SK-N-SH treated with all-trans-retinoic acid at 6 μM for 48 hours (cell line): ENCODE data around the gene POU3F2.

ENCODE experiments used
- ATAC-seq: fragments of 200-7000 bp; cut with Tn5 transposase; 3 replicates; pipeline ENCODE4 v1.9.1; 2020; ENCODE audit warnings: mild to moderate bottlenecking, moderate library complexity
- ARNTL ChIP-seq: fragments of 450-650 bp; formaldehyde crosslinking; IDR thresholded peaks from 2 replicates; pipeline ENCODE4 v1.5.0; 2020; ENCODE audit warnings: low read depth, mild to moderate bottlenecking, moderate library complexity, borderline replicate concordance
- CREB5 ChIP-seq: fragments of 250-450 bp; sonication (Bioruptor Pico); IDR thresholded peaks from 2 replicates; pipeline ENCODE4 v1.5.1; 2020; ENCODE audit warnings: low read depth, mild to moderate bottlenecking, moderate library complexity
- CSDC2 ChIP-seq: fragments of 250-450 bp; sonication (Bioruptor Pico); IDR thresholded peaks from 2 replicates; pipeline ENCODE4 v1.5.0; 2020; ENCODE audit warnings: mild to moderate bottlenecking, moderate library complexity
- CSRNP3 ChIP-seq: fragments of 250-450 bp; sonication (Bioruptor Pico); IDR thresholded peaks from 2 replicates; pipeline ENCODE4 v1.5.1; 2021; ENCODE audit warnings: mild to moderate bottlenecking, moderate library complexity
- ESRRG ChIP-seq: fragments of 250-450 bp; sonication (Bioruptor Pico); IDR thresholded peaks from 2 replicates; pipeline ENCODE4 v1.6.1; 2021; ENCODE audit warnings: mild to moderate bottlenecking
- GLIS3 ChIP-seq: fragments of 250-450 bp; sonication (Bioruptor Pico); IDR thresholded peaks from 2 replicates; pipeline ENCODE4 v1.5.0; 2020; ENCODE audit warnings: mild to moderate bottlenecking, moderate library complexity
- ISL1 ChIP-seq: fragments of 250-450 bp; sonication (Bioruptor Pico); IDR thresholded peaks from 2 replicates; pipeline ENCODE4 v2.1.2; 2022; ENCODE audit warnings: mild to moderate bottlenecking, moderate library complexity
- OSR1 ChIP-seq: fragments of 250-450 bp; sonication (Bioruptor Pico); IDR thresholded peaks from 2 replicates; pipeline ENCODE4 v1.8.0; 2022; ENCODE audit warnings: moderate library complexity, mild to moderate bottlenecking, inconsistent platforms
- PATZ1 ChIP-seq: fragments of 250-450 bp; sonication (Bioruptor Pico); IDR thresholded peaks from 2 replicates; pipeline ENCODE4 v1.8.0; 2020; ENCODE audit warnings: mild to moderate bottlenecking, moderate library complexity, borderline replicate concordance
- POU6F1 ChIP-seq: fragments of 250-450 bp; sonication (Bioruptor Pico); IDR thresholded peaks from 2 replicates; pipeline ENCODE4 v1.8.0; 2021; ENCODE audit warnings: low read depth, mild to moderate bottlenecking, moderate library complexity, borderline replicate concordance
- PPARA ChIP-seq: fragments of 250-450 bp; sonication (Bioruptor Pico); IDR thresholded peaks from 2 replicates; pipeline ENCODE4 v1.5.0; 2020; ENCODE audit warnings: mild to moderate bottlenecking, borderline replicate concordance
- RARB ChIP-seq: fragments of 250-450 bp; sonication (Bioruptor Pico); IDR thresholded peaks from 2 replicates; pipeline ENCODE4 v1.8.0; 2021; ENCODE audit warnings: mild to moderate bottlenecking, moderate library complexity
- SNAI2 ChIP-seq: fragments of 250-450 bp; sonication (Bioruptor Pico); IDR thresholded peaks from 2 replicates; pipeline ENCODE4 v1.5.0; 2020; ENCODE audit warnings: mild to moderate bottlenecking, moderate library complexity
- TCF4 ChIP-seq: fragments of 250-450 bp; sonication (Bioruptor Pico); IDR thresholded peaks from 2 replicates; pipeline ENCODE4 v1.8.0; 2021; ENCODE audit warnings: mild to moderate bottlenecking, moderate library complexity, borderline replicate concordance
- TOX ChIP-seq: fragments of 250-450 bp; sonication (Bioruptor Pico); IDR thresholded peaks from 2 replicates; pipeline ENCODE4 v1.8.0; 2021; ENCODE audit warnings: mild to moderate bottlenecking, moderate library complexity, borderline replicate concordance
- TSHZ2 ChIP-seq: fragments of 250-450 bp; sonication (Bioruptor Pico); IDR thresholded peaks from 2 replicates; pipeline ENCODE4 v1.5.0; 2020; ENCODE audit warnings: mild to moderate bottlenecking, moderate library complexity
- ZC3H10 ChIP-seq: fragments of 250-450 bp; sonication (Bioruptor Pico); IDR thresholded peaks from 2 replicates; pipeline ENCODE4 v1.5.1; 2021; ENCODE audit warnings: mild to moderate bottlenecking, moderate library complexity
- ZFP30 ChIP-seq: fragments of 450-650 bp; formaldehyde crosslinking; IDR thresholded peaks from 2 replicates; pipeline ENCODE4 v1.5.0; 2022; ENCODE audit warnings: mild to moderate bottlenecking, moderate library complexity
- ZNF565 ChIP-seq: fragments of 450-650 bp; formaldehyde crosslinking; conservative IDR thresholded peaks from 2 replicates; pipeline ENCODE4 v1.5.0; 2020; ENCODE audit warnings: low read depth, mild to moderate bottlenecking, moderate library complexity

The POU3F2 gene

GRCh38 chr6:98847779-98848538, 13.6 kb downstream of the POU3F2 start:
- TF ChIP-seq CSRNP3 (CRISPR knock-in tag), result no peak
- no peak for TF ChIP-seq ARNTL (CRISPR knock-in tag)
- no peak for TF ChIP-seq CSDC2 (CRISPR knock-in tag)
- no peak for TF ChIP-seq POU6F1
- no peak for TF ChIP-seq TOX (CRISPR knock-in tag)
- no peak for TF ChIP-seq OSR1 (CRISPR knock-in tag)
- TF ChIP-seq GLIS3, result no peak
- TF ChIP-seq CREB5 (CRISPR knock-in tag), result no peak
- TF ChIP-seq ZNF565 (CRISPR knock-in tag), result no peak
- no peak for TF ChIP-seq PATZ1 (CRISPR knock-in tag)
- no peak for TF ChIP-seq TSHZ2 (CRISPR knock-in tag)
- TF ChIP-seq ZFP30, result no peak
- TF ChIP-seq ESRRG (CRISPR knock-in tag), result no peak
- no peak for TF ChIP-seq PPARA (CRISPR knock-in tag)
- TF ChIP-seq ISL1, result no peak
- TF ChIP-seq SNAI2, result no peak
- no peak for TF ChIP-seq RARB
- no peak for ATAC-seq

GRCh38 chr6:98848539-98849242, 14.3 kb downstream of the POU3F2 start:
- no peak for ATAC-seq
- no peak for TF ChIP-seq SNAI2
- no peak for TF ChIP-seq CREB5 (CRISPR knock-in tag)
- TF ChIP-seq CSRNP3 (CRISPR knock-in tag), result no peak
- no peak for TF ChIP-seq PATZ1 (CRISPR knock-in tag)
- no peak for TF ChIP-seq ISL1
- TF ChIP-seq TOX (CRISPR knock-in tag), result no peak
- TF ChIP-seq ZNF565 (CRISPR knock-in tag), result no peak
- TF ChIP-seq POU6F1, result no peak
- no peak for TF ChIP-seq ZFP30
- no peak for TF ChIP-seq OSR1 (CRISPR knock-in tag)
- TF ChIP-seq ZC3H10 (CRISPR knock-in tag), result no peak
- no peak for TF ChIP-seq TCF4 (CRISPR knock-in tag)
